Measurements from ENCODE around the gene FOXJ3.

GRCh38 chr1:42239555-42239954 lies 95.5 kb downstream of the FOXJ3 start:
- TF ChIP-seq CTCF (conservative IDR thresholded peaks at IDR 0.05; ENCODE audit: low read depth, low read length) (no peak), POLR2A (IDR thresholded peaks at IDR 0.05; ENCODE audit: low read depth, low read length) (no peak), MAFK (IDR thresholded peaks at IDR 0.05; ENCODE audit: low read depth, low read length) (no peak), CHD1 (IDR thresholded peaks at IDR 0.05; ENCODE audit: low read depth, low read length) (no peak), FOS (IDR thresholded peaks at IDR 0.05; ENCODE audit: low read depth, low read length) (no peak), BHLHE40 (IDR thresholded peaks at IDR 0.05; ENCODE audit: low read depth, low read length) (no peak), RFX5 (IDR thresholded peaks at IDR 0.05; ENCODE audit: low read depth, low read length) (no peak), CEBPB (IDR thresholded peaks at IDR 0.05; ENCODE audit: low read depth, low read length) (no peak), SMC3 (IDR thresholded peaks at IDR 0.05; ENCODE audit: low read depth, low read length) (no peak), MAZ (IDR thresholded peaks at IDR 0.05; ENCODE audit: borderline replicate concordance, low read depth, low read length) (no peak)

Measured in IMR-90 (cell line).